NCI-H2196 treated with DMSO at 0.1 percent for 48 hours (cell line): ENCODE measurements around the gene TXNRD2.
"Not testable (repeated sequence)": the region's sequence is repeated elsewhere in the genome, so short reads cannot be mapped to it uniquely, and the experiment has no call there.

Experiments used
- DNase-seq: peaks from one replicate; lab custom pipeline; 2025; ENCODE audit not compliant: unreplicated experiment; lab: John Stamatoyannopoulos, UW

TXNRD2 gene

DNA sequence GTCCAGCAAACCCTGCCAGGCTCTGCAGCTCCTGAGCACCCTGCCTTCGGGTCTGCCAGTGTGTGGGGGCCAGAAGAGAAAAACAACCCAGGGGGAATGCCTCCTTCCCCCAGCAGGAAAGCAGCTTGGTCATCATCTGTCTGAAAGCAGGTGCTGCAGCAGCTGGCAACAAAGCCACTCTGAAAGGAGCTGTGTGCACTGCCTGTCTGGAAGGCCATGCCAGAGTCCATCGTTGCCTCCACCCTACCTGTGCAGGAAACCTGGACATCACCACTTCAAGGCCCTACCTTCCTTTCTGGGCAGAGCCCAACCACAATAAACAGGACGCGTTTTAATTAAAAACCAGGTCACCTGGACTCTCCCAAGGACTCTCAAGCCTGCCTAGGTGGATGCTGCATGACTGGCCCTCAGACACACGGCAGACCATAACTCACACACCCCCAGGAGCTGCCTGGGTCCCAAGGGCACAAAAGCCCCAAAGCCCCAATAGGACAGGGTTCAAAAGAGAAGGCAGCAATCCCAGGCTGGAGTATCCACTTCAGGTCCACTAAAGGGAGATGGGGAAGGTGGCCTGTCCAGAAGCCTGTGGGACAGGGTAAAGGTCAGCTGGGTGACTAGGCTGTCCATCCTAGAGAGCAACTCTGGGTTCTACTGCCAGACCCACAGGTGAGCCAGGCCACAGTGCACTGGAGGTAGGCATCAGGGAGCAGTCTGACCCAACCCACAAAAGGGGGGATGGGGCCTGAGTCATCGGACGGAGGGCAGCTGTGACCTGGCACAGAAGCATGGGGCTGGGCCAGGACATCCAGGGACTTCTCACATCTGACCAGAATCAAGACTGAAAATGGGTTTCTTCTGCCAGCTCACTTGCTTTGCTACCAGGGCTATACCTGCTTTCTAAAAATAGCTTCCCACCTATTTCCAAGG, 93.1 kb downstream of the TXNRD2 start:
- DNase-seq: peak; percentile 7

DNA sequence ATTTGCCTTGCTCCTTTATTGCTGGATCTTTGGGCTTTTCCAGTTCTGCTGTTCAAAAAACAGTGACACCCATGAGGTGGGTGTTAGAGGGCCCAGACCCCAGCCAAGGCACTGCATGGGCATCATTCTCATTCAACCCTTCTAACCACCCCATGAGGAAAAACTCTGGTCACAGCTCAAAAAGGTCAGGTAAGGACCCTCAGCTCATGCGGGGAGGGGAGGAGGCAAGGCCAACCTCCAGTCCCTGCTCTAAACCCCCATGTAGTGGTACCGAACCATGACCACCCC, 94.3 kb downstream of the TXNRD2 start:
- no peak for DNase-seq

- no peak for DNase-seq
Measured at GRCh38 chr22:19846620-19847344, 94.8 kb downstream of the TXNRD2 start.

DNA sequence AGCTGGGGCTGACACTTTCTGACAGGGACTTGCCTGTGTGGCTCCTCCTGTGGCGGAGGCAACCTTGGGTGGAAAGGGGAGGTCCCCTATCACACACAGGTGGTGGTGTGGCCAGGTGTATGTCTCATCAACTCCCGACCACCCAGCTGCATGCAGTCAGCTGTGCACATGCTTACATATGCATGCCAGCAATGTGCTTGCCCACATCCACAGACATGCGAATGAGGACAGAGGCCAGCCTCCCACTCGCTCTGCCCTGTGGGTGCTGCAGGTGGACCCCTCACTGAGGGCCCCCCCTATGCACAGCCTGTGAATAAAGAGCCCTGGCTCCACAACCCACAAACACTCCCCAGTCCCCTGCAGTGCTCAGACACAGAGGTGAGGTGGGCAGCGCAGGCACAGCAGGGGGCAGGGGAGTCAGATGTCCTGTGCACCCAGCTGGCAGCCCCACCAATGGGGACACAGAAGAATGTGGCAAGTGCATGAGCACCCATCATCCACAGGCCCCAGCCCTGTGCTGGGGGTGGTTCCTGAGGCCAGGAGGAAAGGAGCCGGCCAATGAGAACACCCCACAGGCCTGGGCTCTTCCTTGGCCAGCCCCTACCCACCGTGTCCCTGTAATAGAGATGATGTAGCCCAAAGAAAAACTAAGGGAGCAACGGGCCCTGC, 96.4 kb downstream of the TXNRD2 start:
- DNase-seq: no peak

DNA sequence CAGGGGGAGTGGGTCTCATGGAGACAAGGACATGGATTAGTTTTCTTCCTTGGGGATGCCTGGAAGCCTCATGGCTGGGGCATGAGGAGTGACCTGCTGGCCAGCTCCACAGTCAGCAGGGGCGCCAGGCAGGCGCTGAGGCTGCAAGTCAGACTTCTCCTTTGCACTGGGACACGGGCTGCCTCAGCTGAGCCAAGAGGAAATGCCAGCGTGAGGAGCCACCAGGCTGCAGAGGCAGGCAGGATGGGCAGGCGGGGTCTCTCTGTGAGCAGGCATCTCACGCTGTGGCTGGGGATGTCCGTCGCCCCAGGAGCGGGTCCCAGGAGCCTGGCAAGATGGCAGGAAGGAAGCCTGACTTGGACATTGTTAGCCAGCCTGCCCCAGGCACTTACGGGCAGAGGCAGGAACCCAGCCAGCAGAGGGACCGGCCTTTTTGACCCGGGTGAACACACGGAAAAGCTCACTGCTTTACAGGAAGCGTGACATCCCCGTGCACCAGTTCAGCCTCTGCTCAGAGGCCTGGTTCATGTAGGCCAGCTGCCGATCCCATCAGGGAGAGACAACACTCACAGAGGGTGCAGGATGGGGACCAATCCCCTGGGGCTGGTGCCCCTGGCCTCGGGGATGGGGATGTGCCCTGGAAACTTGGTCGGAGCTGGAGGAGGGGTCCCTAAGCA, 97.1 kb downstream of the TXNRD2 start:
- DNase-seq: no peak

- DNase-seq: no peak
Measured at GRCh38 chr22:19843857-19844376, 97.7 kb downstream of the TXNRD2 start.

DNA sequence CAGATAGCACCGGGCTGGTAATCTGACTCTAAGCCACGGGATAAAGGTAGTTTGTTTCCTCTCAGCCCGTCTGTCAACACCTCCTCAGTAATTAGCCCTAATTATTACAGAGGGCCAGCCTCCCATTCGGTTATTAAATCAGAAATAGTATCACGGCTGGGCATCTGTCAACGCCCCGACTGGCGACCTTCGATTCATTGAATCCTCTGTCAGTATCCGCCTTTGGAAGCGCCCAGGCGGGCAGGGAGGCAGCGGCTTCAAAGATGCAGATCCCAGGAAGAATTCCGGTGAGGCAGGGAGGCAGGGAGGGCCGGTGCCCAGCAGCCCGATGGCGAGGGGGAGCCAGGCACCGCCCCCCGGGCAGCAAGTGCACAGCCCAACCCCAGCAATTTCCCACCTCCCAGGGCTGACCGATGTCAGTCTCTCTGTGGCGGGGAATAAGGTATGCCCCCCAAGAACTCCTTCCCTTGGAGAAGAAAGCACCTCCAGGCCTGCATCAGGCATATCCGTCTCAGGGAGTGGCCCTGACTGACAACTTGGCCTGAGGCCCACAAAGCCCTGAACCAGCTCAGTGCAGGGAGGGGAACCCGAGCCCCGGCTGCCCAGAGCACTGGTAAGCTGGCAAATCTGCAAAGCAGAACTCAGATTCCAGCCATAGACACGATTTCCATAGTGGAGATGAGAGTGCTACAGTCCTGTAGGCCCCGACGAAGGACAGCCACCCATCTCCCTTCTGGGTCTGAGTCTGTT, 98.3 kb downstream of the TXNRD2 start:
- no peak for DNase-seq

DNA sequence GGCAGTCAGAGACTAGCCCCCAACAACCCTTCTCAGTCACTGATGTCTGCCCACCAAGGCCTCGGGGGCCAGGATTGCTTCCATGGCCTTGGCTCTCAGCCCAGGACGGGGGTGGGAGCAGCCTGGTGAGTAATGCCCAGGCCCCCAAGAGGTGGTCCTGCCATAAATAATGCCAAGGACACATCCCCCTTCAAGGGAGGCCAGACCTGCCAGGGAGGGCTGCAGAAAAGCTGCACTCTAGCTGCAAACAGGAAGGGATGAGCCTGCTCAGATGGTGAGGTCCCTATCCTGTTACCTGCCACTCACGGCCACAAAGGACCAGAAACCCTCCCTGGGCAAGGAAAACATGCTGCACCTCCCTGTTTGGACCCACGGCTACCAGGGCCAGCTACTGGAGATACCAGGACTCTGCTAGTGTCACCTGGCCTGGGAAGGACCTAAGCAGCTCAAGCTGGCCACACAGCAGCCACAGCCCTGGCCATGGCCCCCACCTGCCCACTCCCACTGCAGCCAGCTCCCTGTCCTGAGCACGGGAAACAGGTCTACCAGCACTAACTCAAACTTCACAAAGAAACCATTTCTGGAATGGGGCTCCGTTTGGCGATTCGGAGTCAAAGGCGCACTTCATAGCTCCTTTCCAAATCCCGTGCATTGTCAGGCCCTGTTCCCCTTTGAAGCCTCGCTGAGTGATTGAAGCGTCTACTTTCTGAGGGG, 99.1 kb downstream of the TXNRD2 start:
- no peak for DNase-seq

GRCh38 chr22:19841641-19842392, 99.8 kb downstream of the TXNRD2 start:
- DNase-seq: no peak

- no peak for DNase-seq
Measured at GRCh38 chr22:19840955-19841640, 100.5 kb downstream of the TXNRD2 start.

GRCh38 chr22:19840059-19840458, 101.6 kb downstream of the TXNRD2 start:
- DNase-seq: no peak

DNA sequence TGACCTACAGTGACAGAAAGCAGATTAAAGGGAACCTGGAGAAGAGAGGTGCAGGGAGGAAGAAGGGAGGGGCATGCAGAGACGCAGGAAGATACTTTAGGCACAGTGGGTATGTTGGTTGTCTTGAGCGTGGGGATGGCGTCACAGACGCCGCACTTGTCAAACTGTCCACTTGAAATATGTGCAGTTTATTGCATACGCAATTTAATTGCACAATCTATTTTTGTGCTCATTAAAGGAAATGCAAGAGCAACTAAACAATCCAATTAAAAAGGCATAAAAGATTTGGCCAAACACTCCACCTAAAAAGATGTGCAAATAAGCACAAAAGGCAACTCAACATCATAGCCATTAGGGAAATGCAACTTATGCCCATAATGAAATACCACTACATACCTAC, 103.7 kb downstream of the TXNRD2 start:
- no peak for DNase-seq

- no peak for DNase-seq
Measured at GRCh38 chr22:19836512-19836911, 105.1 kb downstream of the TXNRD2 start.

DNA sequence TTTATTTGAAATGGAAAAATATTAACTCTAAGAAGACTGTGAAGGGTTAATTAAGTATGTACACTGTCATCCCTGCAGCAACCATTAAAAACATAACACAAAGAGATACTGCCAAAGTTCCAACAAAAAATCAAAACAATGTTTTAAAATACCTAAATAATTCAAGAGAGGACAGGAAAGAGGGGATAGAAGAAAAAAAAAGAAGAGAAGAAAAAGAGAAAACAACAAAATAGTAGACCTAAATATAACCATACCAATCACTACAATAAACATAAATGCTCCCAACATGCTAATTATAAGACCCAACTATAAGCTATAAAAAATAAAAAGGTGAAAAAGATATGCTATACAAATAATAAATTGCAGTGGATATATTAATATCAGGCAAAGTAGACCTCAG, 107.0 kb downstream of the TXNRD2 start:
- no peak for DNase-seq

DNA sequence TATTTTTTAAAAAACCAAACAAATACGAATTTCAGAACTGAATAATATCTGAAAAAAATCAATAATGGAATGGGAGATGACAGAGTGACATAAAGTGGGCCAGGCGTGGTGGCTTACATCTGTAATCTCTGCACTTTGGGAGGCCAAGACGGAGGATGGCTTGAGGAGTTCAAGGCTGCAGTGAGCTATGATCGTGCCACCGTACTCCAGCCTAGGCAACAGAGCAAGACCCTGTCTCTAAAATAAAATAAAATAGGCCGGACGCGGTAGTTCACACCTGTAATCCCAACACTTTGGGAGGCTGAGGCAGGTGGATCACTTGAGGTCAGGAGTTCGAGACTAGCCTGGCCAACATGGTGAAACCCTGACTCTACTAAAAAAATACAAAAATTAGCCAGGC, 108.3 kb downstream of the TXNRD2 start:
- DNase-seq: not testable (repeated sequence)

DNA sequence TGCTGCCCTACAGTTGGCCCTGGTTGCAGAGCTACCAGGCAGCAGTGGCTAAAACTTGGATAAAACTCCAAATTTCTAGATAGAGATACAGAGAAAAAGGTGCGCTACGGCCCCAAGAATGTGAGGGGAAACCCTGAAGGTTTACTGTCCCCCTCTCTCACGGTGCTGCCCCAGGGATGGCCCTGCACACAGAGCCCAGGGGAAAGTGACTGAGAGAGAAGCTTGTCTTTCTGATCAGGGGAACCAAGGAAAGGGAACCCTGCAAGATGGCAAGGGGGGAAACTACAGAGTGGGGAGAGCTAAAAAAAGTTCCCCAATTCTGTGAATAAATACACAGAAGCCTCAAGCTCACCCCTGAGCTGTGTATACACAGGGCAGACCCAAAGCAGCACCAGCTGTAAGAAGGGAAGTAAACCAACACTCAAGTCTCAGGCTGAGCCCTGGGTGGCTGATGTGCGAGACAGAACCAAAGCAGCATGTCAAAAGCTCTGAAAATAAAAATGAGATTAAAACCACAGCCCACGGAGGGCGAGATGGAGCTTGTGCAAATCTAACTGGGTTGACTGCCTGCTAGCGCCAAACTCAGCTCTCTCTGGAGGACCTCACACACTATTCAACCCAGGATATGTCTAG, 109.0 kb downstream of the TXNRD2 start:
- DNase-seq: no peak

DNA sequence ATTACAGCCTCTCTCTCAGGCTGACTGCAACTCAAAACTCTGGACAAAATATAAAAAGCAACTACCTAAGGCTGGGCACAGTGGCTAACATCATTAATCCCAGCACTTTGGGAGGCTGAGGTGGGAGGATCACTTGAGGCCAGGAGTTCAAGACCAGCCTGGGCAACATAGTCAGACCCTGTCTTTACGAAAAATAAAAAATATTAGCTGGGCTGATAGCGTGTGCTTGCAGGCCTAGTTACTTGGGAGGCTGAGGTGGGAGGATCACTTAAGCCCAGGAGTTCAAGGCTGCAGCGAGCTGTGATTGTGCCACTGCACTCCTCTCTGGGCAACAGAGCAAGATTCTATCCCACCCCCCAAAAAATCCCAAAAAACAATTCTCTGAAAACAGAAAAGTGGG, 109.6 kb downstream of the TXNRD2 start:
- not testable (repeated sequence) for DNase-seq

GRCh38 chr22:19831016-19831415, 110.6 kb downstream of the TXNRD2 start:
- DNase-seq: no peak
